ENCODE measurements around the gene CTNNA2. TPM values are rescaled to one million over a fixed set of nuclear protein-coding genes. Genes with fewer than 3 reads are reported as not detected.

CTNNA2 gene
- total RNA-seq (2014; rRNA removed; shearing (Covaris generic)): 7.2 and 10.2 TPM in 2 replicates
- 3.4 and 4.6 TPM in 2 replicates for polyA plus RNA-seq (2015; cell fraction: cytosol; rRNA removed)
- 10.8 and 35.5 TPM in 2 replicates for polyA plus RNA-seq (2015; cell fraction: nucleus; rRNA removed)

DNA sequence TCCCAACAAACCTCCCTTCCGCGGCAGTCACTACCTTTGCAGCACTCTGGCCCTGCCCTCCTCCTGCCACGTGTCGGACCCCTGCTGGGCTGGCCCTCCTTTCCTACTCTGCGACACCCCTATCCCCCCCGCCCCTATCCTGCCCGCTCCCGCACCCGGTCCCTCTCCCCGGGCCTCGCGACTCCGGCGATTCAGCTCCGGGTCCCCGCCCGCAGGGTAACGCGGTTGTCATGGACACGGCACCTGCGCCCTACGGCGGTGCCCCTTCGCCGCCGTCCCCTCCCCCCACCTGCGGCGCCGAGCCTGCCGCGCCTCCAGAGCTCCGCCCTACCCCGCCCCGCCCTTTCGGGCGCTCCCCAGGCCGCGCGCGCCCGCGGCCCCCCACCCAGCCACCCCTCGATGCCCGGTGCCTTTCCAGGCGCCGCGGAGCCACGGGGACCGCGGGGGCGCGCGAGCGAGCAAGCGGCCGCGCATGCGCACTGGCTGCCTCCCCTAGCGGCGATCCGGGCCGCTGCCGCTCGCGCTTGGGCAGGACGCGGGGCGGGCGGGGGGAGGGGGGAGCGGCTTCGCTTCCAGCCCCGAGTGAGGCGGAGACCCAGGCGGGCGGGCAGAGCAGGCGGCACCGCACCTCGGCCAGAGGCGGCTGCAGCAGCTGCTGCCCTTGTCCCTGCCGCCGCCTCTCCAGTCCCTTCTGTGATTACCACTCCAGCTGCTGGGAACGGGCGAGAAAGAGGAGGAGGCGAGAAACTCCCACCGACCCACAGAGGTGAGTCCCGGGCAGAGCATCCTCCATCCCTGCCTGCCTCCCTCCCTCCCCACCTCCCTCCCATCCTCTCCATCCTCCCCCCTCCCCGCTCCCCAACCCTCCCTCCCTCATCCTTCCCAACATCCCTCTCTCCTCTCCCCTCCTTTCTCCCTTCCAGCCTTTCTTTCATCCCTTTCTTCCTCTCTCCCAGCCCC is at the start of gene CTNNA2:
Gene CTNNA2, plus strand, starts transcription at position 610 of the 960 bp plus-strand sequence.
- in situ Hi-C loops (cut with HindIII; ENCODE audit: low pct_unique_long_range_greater_than_20kb, low sequenced_read_pairs): no loop called here
- peak; percentile 81 for DNase-seq (ENCODE audit: low read depth, low spot score)

DNA sequence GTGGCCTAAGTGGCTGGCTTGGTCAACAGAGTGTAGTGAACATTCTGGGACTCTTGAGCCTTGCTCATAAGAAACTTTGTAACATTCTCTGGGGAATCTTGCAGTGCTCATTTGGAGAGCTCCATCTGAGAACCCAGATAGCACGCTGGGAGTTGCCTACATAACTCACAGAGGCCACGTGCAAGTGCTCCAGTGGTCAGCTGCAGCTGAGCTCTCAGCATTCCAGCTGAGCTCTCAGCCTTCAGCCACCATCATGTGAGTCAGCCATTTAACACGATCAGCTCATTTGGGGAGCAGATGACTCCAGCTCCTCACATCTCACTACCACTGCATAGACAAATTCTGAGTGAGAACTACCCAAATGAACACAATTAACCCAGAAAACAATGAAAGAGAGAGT is 25.5 kb upstream of the CTNNA2 start:
- in situ Hi-C loops (cut with HindIII; ENCODE audit: low pct_unique_long_range_greater_than_20kb, low sequenced_read_pairs): no loop called here
- peak; percentile 41 for DNase-seq (ENCODE audit: low read depth, low spot score)

DNA sequence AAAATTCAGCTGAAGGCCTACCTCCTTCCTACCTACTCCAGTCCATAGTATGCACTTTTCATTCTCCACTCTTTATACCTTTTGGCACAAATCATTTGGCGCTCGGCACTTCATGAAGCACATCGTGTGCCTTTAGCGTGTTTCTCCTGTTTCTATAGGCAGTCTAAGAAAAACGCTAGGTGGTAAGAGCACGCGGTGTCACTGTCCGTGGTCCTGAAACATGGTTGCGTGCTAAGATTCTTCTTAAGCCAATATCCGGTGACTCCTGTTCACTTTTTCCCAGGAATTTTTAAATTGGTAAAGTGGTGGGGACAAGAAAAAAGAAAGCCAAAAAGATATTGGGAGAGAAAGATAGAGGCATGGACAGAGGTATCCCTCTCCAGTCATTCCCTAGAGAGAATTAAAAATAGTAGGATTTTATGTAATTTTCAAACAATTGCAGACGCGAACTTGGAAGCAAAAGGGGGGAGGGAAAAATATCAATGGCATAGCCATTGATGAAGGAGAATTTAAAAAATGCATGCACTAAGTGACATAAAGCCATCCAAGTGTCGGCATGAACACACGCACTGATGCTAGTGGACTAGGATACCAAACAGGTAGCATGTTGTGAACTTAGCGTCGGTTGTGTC is 1.4 kb upstream of the CTNNA2 start:
- in situ Hi-C loops (cut with HindIII; ENCODE audit: low pct_unique_long_range_greater_than_20kb, low sequenced_read_pairs): no loop called here

DNA sequence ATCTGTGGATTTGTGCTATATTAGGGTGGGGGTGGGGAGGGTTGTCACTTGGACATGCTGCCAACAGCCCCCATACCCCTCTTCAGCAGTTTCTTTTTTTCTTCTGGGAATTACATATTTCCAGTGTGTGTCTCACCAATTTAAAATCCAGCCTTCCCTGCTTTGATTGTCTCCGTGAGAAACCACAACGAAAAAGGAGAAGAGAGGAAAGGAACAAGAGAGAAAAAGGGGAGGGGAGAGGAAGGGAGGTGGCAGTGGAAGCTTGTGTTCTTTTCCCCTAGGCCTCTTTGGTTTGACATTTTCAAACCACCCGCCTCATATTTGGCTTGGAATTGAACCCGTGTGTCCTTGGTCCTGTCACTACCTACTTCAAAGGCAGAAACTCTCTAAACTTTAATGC is 860 bp downstream of the CTNNA2 start:
- in situ Hi-C loops (cut with HindIII; ENCODE audit: low pct_unique_long_range_greater_than_20kb, low sequenced_read_pairs): no loop called here
- DNase-seq (ENCODE audit: low read depth, low spot score): no peak

More for the DNA sequence above, 1.4 kb upstream of the CTNNA2 start:
- DNase-seq (ENCODE audit: low read depth, low spot score): peak; percentile 50

DNA sequence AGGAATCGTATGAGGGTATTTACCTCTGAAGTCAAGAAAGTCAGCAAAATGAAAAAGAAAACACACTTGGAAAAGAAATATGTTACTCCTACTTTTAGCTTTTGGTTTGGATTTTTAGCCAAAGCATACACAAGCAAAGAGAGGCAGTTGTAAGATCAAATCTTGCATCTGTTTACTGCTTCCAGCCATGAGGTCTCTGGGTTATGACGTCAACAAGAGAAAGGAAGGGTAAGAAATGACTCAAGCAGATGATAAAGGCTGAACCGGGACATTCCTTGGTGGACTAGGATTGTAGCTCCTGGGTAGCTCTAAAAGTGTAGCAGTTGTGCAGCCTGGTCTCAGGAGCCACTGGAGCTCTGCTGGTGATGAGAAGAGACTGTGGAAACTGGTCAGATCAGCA is 16.8 kb downstream of the CTNNA2 start:
- in situ Hi-C loops (cut with HindIII; ENCODE audit: low pct_unique_long_range_greater_than_20kb, low sequenced_read_pairs): no loop called here
- DNase-seq (ENCODE audit: low read depth, low spot score): no peak

DNA sequence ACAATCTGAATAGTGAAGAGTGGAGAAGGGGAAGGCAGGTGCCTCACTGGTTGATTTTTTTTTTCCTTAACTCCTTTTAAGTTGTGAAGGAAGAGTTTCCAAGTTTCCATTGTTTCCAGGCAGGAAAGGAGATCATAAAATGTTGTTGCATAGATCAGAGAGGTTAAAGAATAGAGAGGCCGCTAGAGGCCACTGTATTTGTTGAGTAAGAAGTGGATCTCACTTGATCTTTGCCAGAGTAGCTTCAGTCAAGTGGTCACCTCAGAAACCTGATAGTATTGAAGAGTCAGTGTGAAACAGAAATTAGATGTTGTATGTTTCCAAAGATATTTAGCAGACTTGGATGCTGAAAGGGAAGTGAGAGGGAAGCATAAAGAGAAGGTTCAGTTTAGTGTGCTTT is 17.6 kb downstream of the CTNNA2 start:
- DNase-seq (ENCODE audit: low read depth, low spot score): peak; percentile 64

GRCh38 chr2:79547568-79547967 is 34.7 kb downstream of the CTNNA2 start:
- in situ Hi-C loops (cut with HindIII; ENCODE audit: low pct_unique_long_range_greater_than_20kb, low sequenced_read_pairs): no loop called here
- no peak for DNase-seq (ENCODE audit: low read depth, low spot score)

More for the DNA sequence above, 17.6 kb downstream of the CTNNA2 start:
- in situ Hi-C loops (cut with HindIII; ENCODE audit: low pct_unique_long_range_greater_than_20kb, low sequenced_read_pairs): no loop called here

GRCh38 chr2:79552653-79553052 is 39.8 kb downstream of the CTNNA2 start:
- DNase-seq (ENCODE audit: low read depth, low spot score): no peak
- in situ Hi-C loops (cut with HindIII; ENCODE audit: low pct_unique_long_range_greater_than_20kb, low sequenced_read_pairs): no loop called here

DNA sequence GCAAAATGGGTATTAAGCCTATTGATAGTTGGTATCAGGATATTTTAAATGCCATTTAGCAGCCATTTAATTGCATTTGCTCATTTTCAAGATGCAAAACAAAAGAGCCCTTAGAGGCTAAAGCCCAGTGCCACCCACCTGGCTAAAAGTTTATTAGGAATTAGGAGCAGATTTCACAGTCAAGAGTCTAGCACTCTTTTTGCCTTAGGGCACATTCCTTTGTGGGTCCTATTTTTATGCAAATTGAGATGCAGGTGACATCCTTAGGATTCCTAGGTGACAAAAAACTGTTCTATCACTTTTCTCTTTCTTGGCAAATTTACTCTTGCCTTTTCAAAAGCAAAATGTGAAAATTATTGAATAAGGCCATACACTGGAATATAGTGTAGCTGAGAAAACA is 42.0 kb downstream of the CTNNA2 start:
- in situ Hi-C loops (cut with HindIII; ENCODE audit: low pct_unique_long_range_greater_than_20kb, low sequenced_read_pairs): no loop called here
- DNase-seq (ENCODE audit: low read depth, low spot score): no peak

GRCh38 chr2:79564065-79564464 is 51.2 kb downstream of the CTNNA2 start:
- in situ Hi-C loops (cut with HindIII; ENCODE audit: low pct_unique_long_range_greater_than_20kb, low sequenced_read_pairs): no loop called here
- DNase-seq (ENCODE audit: low read depth, low spot score): no peak

- in situ Hi-C loops (cut with HindIII; ENCODE audit: low pct_unique_long_range_greater_than_20kb, low sequenced_read_pairs): no loop called here
Observed at GRCh38 chr2:79569048-79569447, 56.2 kb downstream of the CTNNA2 start.

DNA sequence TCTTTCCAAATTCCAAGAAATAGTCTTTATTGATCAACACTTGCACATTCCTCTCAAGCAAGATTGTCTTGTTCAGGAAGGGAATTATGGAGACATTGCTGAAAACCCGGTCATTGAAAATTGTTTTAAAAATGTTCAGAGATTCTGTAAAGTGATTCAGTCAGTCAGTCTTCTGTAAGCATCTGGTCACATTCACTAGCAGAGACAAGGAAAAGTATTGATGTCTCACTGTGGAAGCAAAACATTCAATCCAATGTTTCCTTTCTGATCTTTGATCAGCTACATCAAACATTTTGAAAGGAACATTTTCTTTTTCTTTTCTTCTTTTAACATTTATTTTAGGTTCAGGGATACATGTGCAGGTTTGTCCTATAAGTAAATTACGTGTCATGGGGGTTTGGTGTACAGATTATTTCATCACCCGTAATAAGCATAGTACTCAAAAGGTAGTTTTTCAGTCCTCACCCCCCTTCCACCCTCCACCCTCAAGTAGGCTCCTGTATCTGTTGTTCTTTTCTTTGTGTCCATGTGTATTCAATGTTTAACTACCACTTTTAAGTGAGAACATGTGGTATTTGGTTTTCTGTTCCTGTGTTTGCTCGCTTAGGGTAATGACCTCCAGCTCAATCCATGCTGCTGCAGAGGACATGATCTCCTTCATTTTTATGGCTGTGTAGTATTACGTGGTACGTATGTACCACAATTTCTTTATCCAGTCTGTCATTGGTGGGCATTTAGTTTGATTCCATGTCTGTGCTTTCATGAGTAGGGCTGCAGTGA is 61.2 kb downstream of the CTNNA2 start:
- in situ Hi-C loops (cut with HindIII; ENCODE audit: low pct_unique_long_range_greater_than_20kb, low sequenced_read_pairs): no loop called here
- no peak for DNase-seq (ENCODE audit: low read depth, low spot score)

More at GRCh38 chr2:79569048-79569447, 56.2 kb downstream of the CTNNA2 start:
- no peak for DNase-seq (ENCODE audit: low read depth, low spot score)

- no peak for DNase-seq (ENCODE audit: low read depth, low spot score)
- in situ Hi-C loops (cut with HindIII; ENCODE audit: low pct_unique_long_range_greater_than_20kb, low sequenced_read_pairs): no loop called here
Observed at GRCh38 chr2:79576451-79576850, 63.6 kb downstream of the CTNNA2 start.

GRCh38 chr2:79578952-79579351 is 66.1 kb downstream of the CTNNA2 start:
- DNase-seq (ENCODE audit: low read depth, low spot score): no peak
- in situ Hi-C loops (cut with HindIII; ENCODE audit: low pct_unique_long_range_greater_than_20kb, low sequenced_read_pairs): no loop called here

DNA sequence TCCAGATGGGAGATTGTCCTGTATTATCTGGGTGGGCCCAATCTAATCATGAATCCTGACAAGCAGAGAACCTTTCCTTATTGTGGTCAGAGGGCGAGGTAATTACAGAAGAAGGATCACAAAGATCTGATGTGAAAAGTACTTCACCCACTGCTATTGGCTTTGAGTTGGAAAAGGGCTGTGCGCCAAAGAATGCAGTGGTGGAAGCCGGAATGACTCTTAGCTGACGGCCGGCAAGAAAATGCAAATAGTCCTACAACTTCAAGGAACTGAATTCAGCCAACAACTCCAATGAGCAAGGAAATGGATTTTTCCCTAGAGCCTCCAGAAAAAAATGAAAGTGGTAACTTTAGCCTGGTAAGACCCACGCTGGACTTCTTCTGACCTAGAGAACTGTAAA is 67.3 kb downstream of the CTNNA2 start:
- in situ Hi-C loops (cut with HindIII; ENCODE audit: low pct_unique_long_range_greater_than_20kb, low sequenced_read_pairs): no loop called here
- DNase-seq (ENCODE audit: low read depth, low spot score): peak; percentile 22

DNA sequence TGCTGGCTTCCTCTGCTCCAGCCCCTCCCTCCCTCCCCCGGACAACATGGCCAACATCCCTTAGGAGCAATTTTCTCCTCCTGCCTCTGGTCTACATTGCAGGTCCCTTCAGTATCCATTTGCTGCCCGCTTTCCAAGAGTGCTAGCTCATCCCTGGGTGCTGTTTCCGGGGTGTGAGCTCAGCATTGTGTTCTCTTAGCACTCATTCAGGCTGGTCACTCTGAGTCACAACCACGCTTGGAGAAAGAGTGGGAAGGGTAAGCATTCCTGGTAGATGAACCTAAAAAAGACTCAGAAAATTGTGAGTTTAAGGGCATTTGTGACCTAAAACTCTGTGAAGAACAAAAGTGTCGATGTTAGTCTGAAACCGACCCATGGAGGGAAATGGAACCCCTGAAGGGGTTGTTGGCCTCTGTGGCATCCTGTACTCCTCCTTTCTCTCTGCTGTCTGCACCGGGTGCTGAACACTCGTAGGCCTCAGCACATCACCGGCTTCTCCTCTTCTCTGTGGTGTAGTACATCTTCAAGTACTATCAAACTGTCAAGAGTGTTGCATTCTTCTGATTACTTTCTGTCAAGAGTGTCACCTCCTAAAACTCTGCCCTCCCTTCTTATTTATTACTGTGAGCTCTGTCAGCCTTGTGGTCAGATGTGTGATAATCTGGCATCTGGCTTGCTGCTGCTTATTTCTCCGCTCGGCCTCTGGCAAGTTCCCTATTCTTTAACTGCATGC is 73.0 kb downstream of the CTNNA2 start:
- DNase-seq (ENCODE audit: low read depth, low spot score): peak; percentile 87
- in situ Hi-C loops (cut with HindIII; ENCODE audit: low pct_unique_long_range_greater_than_20kb, low sequenced_read_pairs): no loop called here

DNA sequence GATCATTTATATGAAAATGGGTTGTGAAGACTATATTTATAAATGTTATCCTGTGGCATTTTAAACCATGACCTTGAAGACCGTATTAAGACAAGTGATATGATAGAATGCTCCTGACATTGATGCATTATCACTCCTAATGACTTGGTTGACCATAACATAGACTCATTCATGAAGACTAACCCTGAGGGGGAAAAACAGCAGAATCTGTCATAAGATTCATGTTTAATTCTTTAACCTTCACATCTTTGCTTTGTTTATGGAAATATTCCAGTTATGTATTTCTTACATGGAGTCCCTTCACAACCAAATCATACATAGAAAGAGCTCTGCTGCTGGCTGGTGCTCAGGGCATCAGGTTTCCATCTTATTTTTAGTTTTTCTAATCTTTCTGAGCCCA is 78.4 kb downstream of the CTNNA2 start:
- in situ Hi-C loops (cut with HindIII; ENCODE audit: low pct_unique_long_range_greater_than_20kb, low sequenced_read_pairs): no loop called here

More for the DNA sequence above, 78.4 kb downstream of the CTNNA2 start:
- DNase-seq (ENCODE audit: low read depth, low spot score): peak; percentile 76
